Measurements from ENCODE around the gene HMOX2.

GRCh38 chr16:4537376-4538343 lies 61.5 kb downstream of the HMOX2 start:
- TF ChIP-seq FOXM1 (IDR thresholded peaks at IDR 0.05; ENCODE audit: borderline replicate concordance) (no peak), LEF1 (IDR thresholded peaks at IDR 0.05; ENCODE audit: borderline replicate concordance) (no peak), ELF4 (IDR thresholded peaks at IDR 0.05) (no peak), SUZ12 (IDR thresholded peaks at IDR 0.05) (no peak), TARDBP (IDR thresholded peaks at IDR 0.05) (no peak), HDGF (IDR thresholded peaks at IDR 0.05; ENCODE audit: borderline replicate concordance) (no peak), L3MBTL2 (conservative IDR thresholded peaks at IDR 0.05) (peak; percentile 53; the same call in 1 of the 2 replicates), ZNF384 (IDR thresholded peaks at IDR 0.05) (no peak), NFRKB (IDR thresholded peaks at IDR 0.05) (no peak), SP1 (IDR thresholded peaks at IDR 0.05) (no peak), BHLHE40 (IDR thresholded peaks at IDR 0.05; ENCODE audit: borderline replicate concordance) (no peak), CTBP1 (IDR thresholded peaks at IDR 0.05; ENCODE audit: borderline replicate concordance) (no peak)
